22Rv1 (cell line): Measurements from ENCODE around the gene FAM117B.

Experiments
- H3K27ac ChIP-seq: fragments of 450-650 bp; 2 replicates; pipeline ENCODE4 v1.5.1; 2017
- CTCF ChIP-seq: fragments of 450-650 bp; IDR thresholded peaks from 2 replicates; pipeline ENCODE4 v1.5.1; 2017; ENCODE audit warnings: mild to moderate bottlenecking
- ZFX ChIP-seq: fragments of 450-650 bp; IDR thresholded peaks from 2 replicates; pipeline ENCODE4 v1.6.1; 2017; ENCODE audit warnings: antibody characterized with exemption, borderline replicate concordance

The FAM117B gene

GRCh38 chr2:202771741-202772460, 137.1 kb downstream of the FAM117B start:
- no peak for TF ChIP-seq ZFX
- TF ChIP-seq CTCF, result no peak
- peak overlapping the region; percentile 95 for H3K27ac ChIP-seq

- TF ChIP-seq ZFX, result no peak
- TF ChIP-seq CTCF, result no peak
- peak overlapping the region; percentile 95 for H3K27ac ChIP-seq
Observed at GRCh38 chr2:202773301-202773973, 138.7 kb downstream of the FAM117B start.

GRCh38 chr2:202774104-202774503, 139.3 kb downstream of the FAM117B start:
- TF ChIP-seq CTCF (no peak), ZFX (no peak)
- peak overlapping the region; percentile 95 for H3K27ac ChIP-seq

GRCh38 chr2:202778217-202778616, 143.4 kb downstream of the FAM117B start:
- no peak for TF ChIP-seq CTCF
- no peak overlapping the region for H3K27ac ChIP-seq

- TF ChIP-seq CTCF (no peak), ZFX (no peak)
- H3K27ac ChIP-seq, result no peak overlapping the region
Observed at GRCh38 chr2:202780514-202781021, 145.8 kb downstream of the FAM117B start.

GRCh38 chr2:202782940-202783558, 148.3 kb downstream of the FAM117B start:
- TF ChIP-seq CTCF (no peak), ZFX (no peak)
- H3K27ac ChIP-seq, result no peak overlapping the region

- H3K27ac ChIP-seq, result no peak overlapping the region
- TF ChIP-seq ZFX, result no peak
- no peak for TF ChIP-seq CTCF
Observed at GRCh38 chr2:202786842-202787241, 152.1 kb downstream of the FAM117B start.
